Measurements from ENCODE around the gene PIK3R3.

The PIK3R3 gene

GRCh38 chr1:46153732-46154131 is 21.3 kb upstream of the PIK3R3 start:
- no peak for DNase-seq

GRCh38 chr1:46153228-46153627 is 20.8 kb upstream of the PIK3R3 start:
- no peak for DNase-seq

GRCh38 chr1:46152016-46152415 is 19.6 kb upstream of the PIK3R3 start:
- no peak for DNase-seq

GRCh38 chr1:46150085-46150484 is 17.7 kb upstream of the PIK3R3 start:
- DNase-seq, result no peak

GRCh38 chr1:46148318-46148717 is 15.9 kb upstream of the PIK3R3 start:
- no peak for DNase-seq

GRCh38 chr1:46137916-46138315 is 5.5 kb upstream of the PIK3R3 start:
- no peak for DNase-seq

- no peak for DNase-seq
These were observed 4.3 kb upstream of the PIK3R3 start for GRCh38 chr1:46136711-46137110.

GRCh38 chr1:46134660-46135331 is 2.4 kb upstream of the PIK3R3 start:
- no peak for DNase-seq

GRCh38 chr1:46133781-46134350 is 1.4 kb upstream of the PIK3R3 start:
- DNase-seq, result no peak

- no peak for DNase-seq
These were observed 791 bp upstream of the PIK3R3 start for GRCh38 chr1:46133181-46133658.

- DNase-seq, result peak in 3 of 5 donors; percentile 5 to 13 (median 6)
These were observed 509 bp downstream of the PIK3R3 start for GRCh38 chr1:46131712-46132528.

- no peak for DNase-seq
These were observed 1.3 kb downstream of the PIK3R3 start for GRCh38 chr1:46131093-46131492.

GRCh38 chr1:46130606-46131005 is 1.8 kb downstream of the PIK3R3 start:
- DNase-seq, result no peak

GRCh38 chr1:46130121-46130520 is 2.3 kb downstream of the PIK3R3 start:
- DNase-seq, result no peak

- no peak for DNase-seq
These were observed 4.1 kb downstream of the PIK3R3 start for GRCh38 chr1:46128344-46128743.

- no peak for DNase-seq
These were observed 13.6 kb downstream of the PIK3R3 start for GRCh38 chr1:46118856-46119255.

GRCh38 chr1:46117810-46118494 is 14.5 kb downstream of the PIK3R3 start:
- DNase-seq, result no peak

GRCh38 chr1:46114925-46115603 is 17.4 kb downstream of the PIK3R3 start:
- DNase-seq, result no peak

GRCh38 chr1:46113948-46114347 is 18.5 kb downstream of the PIK3R3 start:
- DNase-seq, result no peak

GRCh38 chr1:46112108-46112507 is 20.3 kb downstream of the PIK3R3 start:
- DNase-seq, result no peak

GRCh38 chr1:46110521-46110920 is 21.9 kb downstream of the PIK3R3 start:
- DNase-seq, result no peak

- DNase-seq, result peak in 1 of 5 donors; percentile 20
These were observed 29.5 kb downstream of the PIK3R3 start for GRCh38 chr1:46102769-46103476.

All from T-helper 1 cell (primary cell).